Stomach (tissue), 4 donors: ENCODE results near the gene STARD3.

Source experiments
- CTCF ChIP-seq, 7 experiments: fragments of 450-650 bp in 4 of 7; fragments of 200-600 bp in 3 of 7; sonication (generic) in 3 of 7; IDR thresholded peaks; one replicate each; pipeline ENCODE4 v1.5.1; 2016 to 2019; ENCODE audit warnings: antibody characterized with exemption in 7 of 7, control low read depth in 2 of 7, mild to moderate bottlenecking in 1 of 7
- EP300 ChIP-seq: sonication (generic); formaldehyde crosslinking; IDR thresholded peaks from one replicate; pipeline ENCODE4 v1.6.1; 2017; ENCODE audit warnings: antibody characterized with exemption
- POLR2A ChIP-seq, 4 donors: fragments of 450-650 bp; IDR thresholded peaks; one replicate each; pipeline ENCODE4 v1.6.1; 2016; ENCODE audit warnings: antibody characterized with exemption in 4 of 4, control low read depth in 2 of 4, mild to moderate bottlenecking in 1 of 4, moderate library complexity in 1 of 4
- POLR2AphosphoS5 ChIP-seq, 3 donors: sonication (generic); formaldehyde crosslinking; IDR thresholded peaks; one replicate each; pipeline ENCODE4 v1.6.1; 2016; ENCODE audit warnings: antibody characterized with exemption in 3 of 3

GRCh38 chr17:39647256-39647655 is 10.3 kb downstream of the STARD3 start:
- TF ChIP-seq POLR2A (IDR thresholded peaks at IDR 0.05): no peak
- no peak for TF ChIP-seq CTCF (IDR thresholded peaks at IDR 0.05)
- TF ChIP-seq POLR2AphosphoS5 (IDR thresholded peaks at IDR 0.05): no peak
- TF ChIP-seq EP300: no peak
